T47D (cell line): ENCODE data around the gene FGFRL1.

Experiments used
- DNase-seq, 2 experiments: peaks; one replicate each; pipeline versions ENCODE4 v3.0.0 to v3.0.0-alpha.2; 2011 to 2012; ENCODE audit warnings: low read depth in 1 of 2, low spot score in 1 of 2
- JUND ChIP-seq: IDR thresholded peaks from 2 replicates; pipeline ENCODE4 v1.6.1; 2012; ENCODE audit warnings: low read depth
- in situ Hi-C: cut with HindIII; loops from 2 replicates; pipeline ENCODE4 v1.10.0; 2016; ENCODE audit warnings: low sequenced_read_pairs, low pct_unique_long_range_greater_than_20kb

FGFRL1 gene

GRCh38 chr4:1010395-1011021, 918 bp upstream of the FGFRL1 start:
- peak in 1 of 2 experiments; percentile 84 for DNase-seq
- no peak for TF ChIP-seq JUND
- in situ Hi-C loops: no loop called here

- in situ Hi-C loops: no loop called here
- no peak for DNase-seq
Measured at GRCh38 chr4:1011666-1012033, 224 bp downstream of the FGFRL1 start.

GRCh38 chr4:1012034-1012739, 761 bp downstream of the FGFRL1 start:
- peak in 1 of 2 experiments; percentile 59 for DNase-seq
- TF ChIP-seq JUND: no peak
- in situ Hi-C loops: no loop called here

More at GRCh38 chr4:1011666-1012033, 224 bp downstream of the FGFRL1 start:
- no peak for TF ChIP-seq JUND

GRCh38 chr4:1013225-1014073, 2.0 kb downstream of the FGFRL1 start:
- in situ Hi-C loops: no loop called here
- TF ChIP-seq JUND: no peak
- DNase-seq: no peak

- in situ Hi-C loops: no loop called here
- no peak for DNase-seq
- TF ChIP-seq JUND: no peak
Measured at GRCh38 chr4:1014291-1015167, 3.1 kb downstream of the FGFRL1 start.

GRCh38 chr4:1015179-1015578, 3.8 kb downstream of the FGFRL1 start:
- in situ Hi-C loops: no loop called here
- TF ChIP-seq JUND: no peak
- DNase-seq: no peak

GRCh38 chr4:1015746-1016145, 4.3 kb downstream of the FGFRL1 start:
- in situ Hi-C loops: no loop called here
- no peak for DNase-seq
- no peak for TF ChIP-seq JUND

GRCh38 chr4:1017211-1017610, 5.8 kb downstream of the FGFRL1 start:
- in situ Hi-C loops: no loop called here
- no peak for TF ChIP-seq JUND
- no peak for DNase-seq

GRCh38 chr4:1017706-1018105, 6.3 kb downstream of the FGFRL1 start:
- no peak for TF ChIP-seq JUND
- no peak for DNase-seq
- in situ Hi-C loops: no loop called here

- DNase-seq: no peak
- in situ Hi-C loops: no loop called here
- no peak for TF ChIP-seq JUND
Measured at GRCh38 chr4:1018147-1019020, 7.0 kb downstream of the FGFRL1 start.

- DNase-seq: no peak
- in situ Hi-C loops: no loop called here
- TF ChIP-seq JUND: no peak
Measured at GRCh38 chr4:1019320-1019719, 7.9 kb downstream of the FGFRL1 start.
